ENCODE data around the gene ACTMAP.

- TF ChIP-seq ZBTB33 (CRISPR knock-in tag; IDR thresholded peaks at IDR 0.05), result no peak
- no peak for TF ChIP-seq ATF7 (IDR thresholded peaks at IDR 0.05)
- TF ChIP-seq ATF7 (CRISPR knock-in tag; IDR thresholded peaks at IDR 0.05), result no peak
- TF ChIP-seq ZNF362 (CRISPR knock-in tag; IDR thresholded peaks at IDR 0.05; ENCODE audit: borderline replicate concordance), result no peak
- no peak for TF ChIP-seq CTCF (CRISPR knock-in tag; IDR thresholded peaks at IDR 0.05)
- no peak for TF ChIP-seq ATF1 (CRISPR knock-in tag; IDR thresholded peaks at IDR 0.05)
- no peak for TF ChIP-seq CHD2 (IDR thresholded peaks at IDR 0.05; ENCODE audit: low read depth, low read length)
- TF ChIP-seq ZFP37 (CRISPR knock-in tag; IDR thresholded peaks at IDR 0.05; ENCODE audit: borderline replicate concordance), result no peak
- TF ChIP-seq POLR2AphosphoS2 (IDR thresholded peaks at IDR 0.05; ENCODE audit: low read depth, low read length), result no peak
- no peak for TF ChIP-seq EP300 (IDR thresholded peaks at IDR 0.05; ENCODE audit: low read depth in 2 of 2, low read length in 2 of 2)
- no peak for TF ChIP-seq EP300 (CRISPR knock-in tag; IDR thresholded peaks at IDR 0.05; ENCODE audit: borderline replicate concordance)
- TF ChIP-seq FOXK2 (IDR thresholded peaks at IDR 0.05), result no peak
- no peak for TF ChIP-seq ZBTB7A (CRISPR knock-in tag; IDR thresholded peaks at IDR 0.05)
These were observed 26.5 kb downstream of the ACTMAP start for GRCh38 chr19:40723661-40724254.
